CD4-positive, alpha-beta T cell treated with Interleukin-17A for 1 hour (primary cell): Measurements from ENCODE around the gene PLEKHM3.
"Not testable (repeated sequence)": the region's sequence is repeated elsewhere in the genome, so short reads cannot be mapped to it uniquely, and the experiment has no call there.

Experiments used
- DNase-seq: peaks from one replicate; pipeline ENCODE4 v3.0.0-alpha.2; 2020

PLEKHM3 gene

DNA sequence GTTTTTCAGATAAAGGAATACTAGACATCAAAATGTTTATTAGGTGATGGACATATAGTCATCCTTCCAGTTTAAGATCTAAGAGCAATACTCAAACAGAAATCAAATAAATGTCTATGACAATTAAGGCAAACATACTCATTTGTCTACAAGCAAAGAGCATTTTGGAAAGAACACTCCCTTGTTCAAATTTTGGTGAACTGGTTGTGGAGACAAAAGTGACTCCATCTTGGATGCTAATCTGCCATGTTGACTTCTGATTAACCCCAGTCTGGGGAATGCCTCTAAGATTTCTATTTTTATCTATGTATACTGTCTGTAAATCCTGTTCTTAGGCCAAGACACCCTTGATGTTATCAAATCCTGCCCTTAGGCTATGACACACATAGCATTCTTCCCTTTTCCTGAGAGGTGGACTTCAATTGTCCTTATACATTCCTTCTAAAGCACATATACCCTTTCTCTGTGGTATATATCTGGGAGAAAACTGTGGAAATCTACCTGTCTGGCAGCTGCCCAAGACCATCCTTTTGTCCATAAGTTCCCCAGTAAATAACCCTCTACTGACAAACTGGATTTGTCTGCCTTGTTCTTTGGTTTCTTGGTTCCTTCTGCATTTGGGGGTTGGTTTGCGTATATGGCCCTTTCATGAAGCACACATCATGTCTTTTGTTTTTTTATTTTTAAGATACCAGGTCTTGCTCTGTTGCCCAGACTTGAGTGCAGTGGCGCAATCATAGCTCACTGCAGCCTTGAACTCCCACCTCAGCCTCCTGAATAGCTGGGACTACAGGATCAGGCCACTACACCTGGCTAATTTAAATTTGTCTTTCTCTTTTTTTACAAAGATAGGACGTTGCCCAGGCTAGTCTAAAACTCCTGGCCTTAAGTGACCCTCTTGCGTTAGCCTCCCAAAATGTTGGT lies 12.5 kb upstream of the PLEKHM3 start:
- no peak for DNase-seq

DNA sequence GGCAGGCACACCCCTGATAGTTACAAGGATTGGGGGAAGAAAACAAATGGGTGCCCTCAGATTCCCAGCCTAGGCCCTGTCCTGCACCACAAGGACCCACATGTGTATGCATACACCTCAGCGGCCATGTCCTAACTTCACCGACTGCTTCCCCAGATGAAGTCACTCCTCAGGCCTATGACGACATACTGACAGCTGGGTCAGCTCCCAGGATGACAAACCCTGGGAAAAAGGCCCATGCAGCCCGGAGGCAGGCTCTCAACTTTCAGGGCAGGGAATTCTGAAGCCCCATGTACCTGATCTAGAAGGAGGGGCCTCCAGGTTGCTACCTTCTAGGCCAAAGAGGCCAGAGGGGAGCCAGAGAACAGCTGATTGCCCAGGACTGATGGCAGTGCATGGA lies 11.0 kb upstream of the PLEKHM3 start:
- DNase-seq = no peak

DNA sequence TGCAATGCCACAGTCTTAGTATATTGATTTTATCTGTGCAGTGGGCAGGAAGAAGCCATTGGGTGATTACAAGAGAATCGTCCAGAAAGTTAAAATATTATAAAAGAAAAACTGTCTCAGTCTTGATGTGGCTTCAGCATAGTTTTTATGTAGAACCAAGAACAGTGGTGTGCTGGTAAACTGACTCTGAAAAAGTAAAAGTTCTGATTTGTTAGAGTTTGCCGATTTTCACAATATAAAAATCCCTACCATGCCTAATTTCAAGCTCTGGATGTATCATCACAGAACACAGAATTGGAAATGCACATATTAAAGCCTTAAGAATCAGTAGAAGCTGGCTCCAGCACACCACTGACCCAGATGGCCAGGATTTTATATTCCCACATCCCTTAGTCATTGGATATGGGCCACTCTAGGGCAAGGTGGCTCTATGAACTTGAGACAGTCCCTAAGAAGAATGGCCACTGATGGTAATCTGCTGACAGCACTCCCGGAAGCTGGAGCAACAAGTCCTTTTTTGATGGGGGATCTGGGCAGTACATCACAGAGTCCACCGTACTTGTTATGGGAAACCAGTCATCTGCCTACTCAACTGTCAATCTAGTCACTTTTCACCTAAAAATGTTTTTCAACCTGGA lies 9.3 kb upstream of the PLEKHM3 start:
- DNase-seq = no peak

DNA sequence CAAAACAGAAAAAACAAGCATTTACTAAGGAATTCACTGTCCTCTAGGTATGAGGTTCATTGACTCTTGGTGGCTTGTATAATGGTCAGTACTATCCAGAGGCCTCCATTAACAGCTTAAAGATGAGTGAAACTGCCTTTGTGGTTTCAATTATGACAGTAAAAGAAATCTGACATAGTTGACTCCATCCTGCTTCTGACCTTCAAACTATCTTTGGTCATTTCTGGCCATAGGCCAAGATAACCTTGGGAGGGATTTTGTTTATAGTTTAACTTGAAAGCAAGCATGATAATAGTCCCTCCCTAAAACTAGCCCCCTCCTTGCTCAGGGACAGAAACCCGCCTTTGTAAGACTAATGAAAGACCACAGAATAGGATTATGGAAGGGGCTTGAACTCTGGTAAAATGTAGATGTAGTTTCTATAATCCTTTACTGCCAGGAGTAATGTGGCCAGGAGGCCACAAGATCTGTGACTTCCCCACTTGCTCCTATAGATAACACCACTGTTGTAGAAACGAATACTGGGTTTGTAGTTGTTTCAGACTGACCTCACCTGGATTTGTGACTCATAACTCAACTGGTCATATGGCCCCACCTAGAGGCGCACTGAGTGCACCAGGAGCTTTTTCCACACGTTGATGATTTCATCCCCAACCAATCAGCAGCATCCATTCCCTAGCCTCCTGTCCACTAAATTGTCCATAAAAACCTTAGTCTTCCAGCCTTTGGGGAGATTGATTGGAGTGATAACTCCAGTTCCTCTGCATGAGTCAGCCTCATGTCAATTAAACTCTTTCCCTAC lies 8.6 kb upstream of the PLEKHM3 start:
- DNase-seq = peak; percentile 46

DNA sequence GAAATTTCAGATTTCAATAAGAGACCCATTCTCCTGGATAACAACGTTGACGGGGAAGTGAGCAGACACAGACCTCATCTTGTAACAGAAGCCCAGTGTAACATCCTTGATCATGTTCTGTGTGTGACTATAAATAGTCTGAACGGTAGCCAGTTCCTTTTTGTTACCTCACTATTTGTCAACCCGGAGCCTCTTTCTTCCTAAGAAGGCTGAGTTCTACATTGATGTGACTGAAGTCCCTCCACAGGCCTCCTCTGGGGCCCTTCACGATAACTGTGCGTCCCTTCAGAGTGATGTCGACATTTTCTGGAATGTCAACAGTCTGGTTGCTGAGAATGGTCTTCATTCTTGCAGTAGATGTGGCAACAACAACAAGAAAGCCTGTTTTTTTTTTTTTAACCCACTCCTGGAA lies 6.3 kb upstream of the PLEKHM3 start:
- no peak for DNase-seq

DNA sequence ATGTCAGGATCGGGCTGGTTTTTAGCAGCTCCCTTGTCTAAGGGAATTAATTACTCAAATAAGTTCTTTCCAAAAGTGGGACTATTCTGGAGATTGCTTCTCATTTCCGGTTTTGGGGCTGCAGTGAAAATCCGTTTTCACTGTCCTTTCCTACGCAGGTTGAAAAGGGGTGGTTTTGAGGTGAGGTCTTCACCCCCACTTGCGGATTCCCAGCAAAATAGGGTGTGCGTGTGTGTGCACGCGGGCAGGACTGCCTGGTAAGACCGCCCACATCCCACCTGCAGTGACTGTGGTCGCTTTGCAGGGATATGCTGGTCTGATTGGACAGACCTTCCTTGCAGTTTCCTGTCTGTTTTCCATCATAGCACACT lies 472 bp upstream of the PLEKHM3 start:
- DNase-seq = peak; percentile 43

DNA sequence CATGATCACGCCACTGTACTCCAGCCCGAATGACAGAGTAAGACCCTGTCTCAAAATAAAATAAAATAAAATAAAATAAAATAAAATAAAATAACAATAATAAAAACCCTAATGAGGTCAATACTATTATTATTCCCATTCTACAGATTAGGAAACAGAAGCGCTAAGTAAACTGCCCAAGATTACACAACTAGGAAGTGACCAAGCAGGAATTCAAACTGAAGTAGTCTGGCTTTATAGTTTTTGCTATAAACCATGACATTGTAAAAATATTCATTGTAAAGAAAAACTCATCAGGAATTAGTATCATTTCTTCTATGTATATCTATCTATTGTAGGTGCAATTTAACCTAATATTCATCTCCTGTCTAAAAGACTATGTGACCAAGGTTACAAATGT lies 1.2 kb downstream of the PLEKHM3 start:
- no peak for DNase-seq

DNA sequence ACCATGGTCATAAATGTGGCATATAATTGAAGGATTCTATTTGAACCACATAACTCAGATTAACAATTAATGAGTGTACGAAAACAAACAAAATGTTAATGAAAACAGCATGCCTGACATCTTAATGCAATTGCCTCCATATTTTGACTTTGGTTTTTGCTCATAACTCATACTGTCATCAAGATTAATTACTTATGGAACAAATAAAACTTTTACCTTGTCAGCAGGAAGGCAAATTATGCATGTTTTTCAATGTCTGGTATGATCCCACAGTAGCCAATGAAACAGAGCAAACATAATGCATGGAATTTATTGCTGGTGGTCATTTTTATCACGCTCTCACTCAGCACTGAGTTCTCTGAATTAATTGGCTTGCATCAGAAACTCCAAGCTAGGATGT lies 5.1 kb downstream of the PLEKHM3 start:
- no peak for DNase-seq

DNA sequence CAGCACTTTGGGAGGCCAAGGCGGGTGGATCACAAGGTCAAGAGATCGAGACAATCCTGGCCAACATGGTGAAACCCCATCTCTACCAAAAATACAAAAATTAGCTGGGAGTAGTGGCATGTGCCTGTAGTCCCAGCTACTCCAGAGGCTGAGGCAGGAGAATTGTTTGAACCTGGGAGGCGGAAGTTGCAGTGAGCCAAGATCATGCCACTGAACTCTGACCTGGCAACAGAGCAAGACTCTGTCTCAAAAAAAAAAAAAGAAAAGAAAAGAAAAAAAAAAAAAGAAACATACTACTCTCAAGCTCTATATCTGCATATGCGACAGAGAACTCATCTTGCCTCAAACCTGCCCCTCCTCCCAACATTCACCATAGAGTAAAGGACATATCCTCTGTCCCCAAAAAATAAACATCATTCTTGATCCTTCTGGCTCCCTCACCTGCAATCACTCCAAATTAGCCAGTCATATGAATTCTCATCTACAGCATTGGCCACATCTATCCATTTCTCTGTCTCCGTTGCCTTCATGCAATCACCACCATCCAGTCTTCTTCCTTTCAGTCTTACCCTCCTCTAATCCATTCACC lies 7.1 kb downstream of the PLEKHM3 start:
- not testable (repeated sequence) for DNase-seq

DNA sequence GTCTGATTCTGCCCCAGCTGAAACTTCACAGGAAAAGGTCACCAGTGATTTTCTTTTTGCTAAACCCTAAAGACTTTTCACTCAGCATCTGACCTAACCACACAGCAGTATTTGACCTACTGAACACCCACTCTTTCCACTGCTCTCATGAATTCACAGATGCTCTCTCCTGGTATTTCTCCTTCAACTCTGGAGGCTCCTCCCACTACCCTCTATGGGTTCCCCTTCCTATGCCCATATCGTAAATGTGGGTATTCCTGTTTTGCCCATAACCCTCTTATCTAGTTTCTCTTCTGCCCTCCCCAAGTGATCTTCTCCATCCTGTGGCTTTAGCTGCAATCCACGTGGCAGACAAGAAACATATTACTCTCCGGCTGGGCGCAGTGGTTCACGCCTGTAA lies 7.6 kb downstream of the PLEKHM3 start:
- DNase-seq = no peak

DNA sequence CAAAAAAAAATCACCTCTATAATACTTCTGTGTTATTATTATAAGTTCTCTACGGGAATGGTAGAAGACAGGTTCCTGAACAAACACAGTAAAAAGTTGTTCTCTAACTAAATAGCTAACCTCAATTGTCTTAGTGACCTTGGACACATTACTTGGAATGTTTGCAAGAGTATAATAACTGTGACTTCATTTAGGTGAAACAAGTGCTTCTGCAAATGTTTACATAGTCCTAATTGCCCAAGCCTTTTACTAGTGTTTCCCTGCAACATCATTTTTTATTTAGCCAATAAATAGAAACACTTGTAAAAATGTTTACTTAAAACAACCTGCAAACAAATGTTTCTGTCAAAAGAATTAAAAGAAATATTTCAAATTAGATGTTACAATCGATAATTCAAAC lies 9.9 kb downstream of the PLEKHM3 start:
- no peak for DNase-seq

DNA sequence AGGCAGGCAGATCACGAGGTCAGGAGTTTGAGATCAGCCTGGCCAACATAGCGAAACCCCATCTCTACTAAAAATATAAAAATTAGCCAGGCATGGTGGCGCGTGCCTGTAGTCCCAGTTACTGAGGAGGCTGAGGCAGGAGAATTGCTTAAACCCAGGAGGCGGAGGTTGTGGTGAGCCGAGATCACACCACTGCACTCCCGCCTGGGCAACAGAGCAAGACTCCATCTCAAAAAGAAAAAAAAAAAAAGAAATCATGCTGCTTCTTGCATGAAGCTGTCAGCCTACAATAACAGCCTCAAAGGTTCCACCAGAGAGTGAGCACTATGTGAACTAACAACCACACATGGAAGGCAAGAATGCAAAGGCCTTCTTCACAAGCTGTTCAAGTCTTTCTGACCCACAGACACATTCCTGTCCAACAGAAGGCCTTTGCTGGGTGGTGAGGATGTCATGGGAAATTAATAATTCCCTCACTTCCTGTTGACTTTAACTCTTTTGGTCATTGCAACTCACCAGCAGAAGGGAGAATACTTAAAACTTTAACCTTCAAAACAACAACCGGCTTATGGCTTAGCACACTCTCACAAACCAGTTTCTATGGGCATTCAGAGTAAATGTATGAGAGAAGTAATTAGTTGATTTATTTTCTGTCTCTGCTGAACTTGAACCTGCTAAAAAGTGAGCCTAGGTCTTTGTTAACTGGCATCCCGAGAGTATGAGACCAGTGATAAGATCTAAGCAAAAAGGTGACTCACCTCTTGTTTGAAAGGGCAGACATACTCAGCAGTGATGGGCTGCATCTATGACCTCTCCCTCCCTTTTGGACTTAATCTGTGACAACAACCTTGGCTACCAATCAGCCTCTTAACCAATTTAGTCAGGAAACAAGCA lies 11.8 kb downstream of the PLEKHM3 start:
- no peak for DNase-seq

DNA sequence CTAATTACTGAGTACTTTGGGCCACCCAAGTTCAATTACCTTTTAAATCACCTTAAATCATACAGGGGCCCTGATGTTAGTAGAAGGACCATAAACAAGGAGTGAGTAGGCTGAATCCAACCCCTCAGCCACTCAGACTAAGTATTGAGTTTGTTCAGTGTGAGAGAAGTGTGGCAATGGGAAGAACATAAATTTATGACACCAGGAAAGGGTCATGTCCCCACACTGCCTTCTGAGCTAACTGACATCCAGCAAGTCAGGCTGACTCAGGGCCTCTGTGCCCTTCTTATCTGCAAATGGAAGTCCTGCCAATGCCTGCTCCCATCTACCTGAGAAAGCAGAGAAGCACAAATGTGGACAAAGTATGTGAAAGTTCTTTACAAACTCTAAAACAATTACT lies 12.9 kb downstream of the PLEKHM3 start:
- no peak for DNase-seq

DNA sequence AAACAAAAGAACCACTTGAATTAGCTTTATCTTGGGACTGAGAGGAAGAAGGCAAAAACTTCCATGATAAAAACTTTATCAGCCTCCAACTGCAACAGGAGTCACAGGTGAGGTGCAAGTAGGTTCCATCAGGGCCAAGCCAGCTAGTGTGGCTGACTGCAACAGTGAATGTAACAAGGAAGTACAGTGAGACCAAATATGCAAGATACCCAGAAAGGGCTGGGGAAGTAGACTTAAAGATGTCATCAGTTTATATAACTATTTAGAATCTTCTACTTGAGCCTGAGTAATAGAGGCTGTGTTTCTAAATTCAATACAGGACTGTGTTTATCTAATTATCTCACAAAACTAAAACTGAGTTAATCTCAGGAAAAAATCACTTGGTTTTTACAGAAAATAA lies 14.8 kb downstream of the PLEKHM3 start:
- no peak for DNase-seq

DNA sequence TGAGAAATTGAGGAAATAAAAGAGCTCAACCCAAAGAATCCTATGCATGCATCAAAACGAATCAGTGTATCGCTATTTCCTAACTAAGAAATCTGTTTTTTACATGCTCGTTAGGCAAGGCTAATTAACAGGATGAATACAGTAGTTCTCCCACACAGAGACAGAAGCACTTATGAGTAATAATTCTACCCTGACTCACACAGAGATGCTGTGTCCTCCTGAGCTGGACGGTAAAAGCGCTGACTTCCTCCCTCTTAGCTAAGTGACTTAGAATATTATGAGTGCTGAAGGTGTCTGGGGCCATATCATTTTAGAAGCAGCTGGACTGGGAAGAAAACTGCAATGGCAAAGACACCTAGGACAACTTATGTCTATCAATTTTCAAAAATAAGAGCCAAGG lies 18.5 kb downstream of the PLEKHM3 start:
- no peak for DNase-seq

DNA sequence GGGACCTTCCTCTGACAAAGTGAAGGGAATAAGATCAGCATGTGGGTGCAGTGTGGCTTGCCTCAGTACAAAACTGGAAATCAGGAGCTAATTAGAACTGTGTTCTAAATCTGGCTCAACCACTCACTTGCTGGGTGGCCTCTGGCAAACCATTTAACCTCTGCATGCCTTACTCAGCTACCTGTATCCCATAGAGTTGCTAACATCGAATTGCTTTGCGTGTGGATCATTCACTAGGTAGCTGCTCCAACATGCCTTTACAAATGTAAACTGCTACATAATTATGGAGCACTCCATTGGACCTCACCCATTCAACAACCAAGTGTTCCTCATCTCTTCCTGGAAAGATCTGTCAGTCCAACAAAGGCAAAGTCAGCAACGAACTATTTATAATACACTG lies 19.0 kb downstream of the PLEKHM3 start:
- no peak for DNase-seq

DNA sequence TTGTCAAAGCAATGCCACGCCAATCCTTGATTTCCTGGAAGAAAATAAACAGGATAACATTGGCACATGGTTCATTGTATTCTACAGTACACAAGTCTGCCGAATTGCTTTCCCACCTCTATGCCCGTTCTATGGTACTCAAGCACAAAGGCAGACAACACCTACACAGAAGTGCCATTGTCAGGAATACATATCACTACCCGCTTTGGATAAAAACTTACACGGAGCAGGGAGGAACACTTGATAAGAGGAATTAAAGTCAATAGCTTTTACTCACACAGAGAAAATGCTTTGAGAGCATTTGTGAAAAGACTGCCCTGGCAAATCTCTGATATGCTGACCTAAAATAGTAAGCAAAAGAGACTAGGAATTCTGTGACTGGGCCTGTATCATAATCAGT lies 23.4 kb downstream of the PLEKHM3 start:
- no peak for DNase-seq

DNA sequence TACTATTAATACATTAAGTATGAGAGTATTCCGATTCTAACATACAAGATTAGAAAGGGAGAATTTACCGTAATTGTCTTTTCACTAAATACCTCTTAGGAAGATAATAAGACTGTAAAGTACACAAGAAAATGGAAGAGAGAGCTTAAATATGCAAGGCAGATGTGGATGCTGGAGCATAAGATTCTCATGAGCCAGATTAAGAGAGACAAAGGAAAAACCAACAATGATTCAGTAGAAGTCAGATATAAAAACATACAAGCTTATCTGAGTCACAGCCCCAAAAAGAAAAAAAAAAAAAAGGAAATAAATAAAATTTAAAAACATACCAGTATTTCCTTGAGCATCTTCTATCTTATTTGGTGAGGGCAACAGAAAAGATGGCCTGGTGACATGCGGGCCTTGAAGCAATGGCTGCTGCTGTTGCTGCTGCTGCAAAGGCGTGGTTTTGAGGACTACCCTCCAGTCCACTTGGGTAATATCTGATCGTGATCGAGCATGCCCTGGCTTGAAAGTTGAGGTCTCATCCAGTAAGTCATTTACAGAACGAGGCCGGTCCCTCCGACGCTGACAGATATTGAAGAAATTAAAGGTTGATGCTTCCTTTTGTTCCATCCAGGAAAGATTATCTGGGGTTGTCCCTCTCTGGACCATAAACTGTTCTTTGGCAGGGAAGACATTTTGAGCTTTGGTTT lies 24.5 kb downstream of the PLEKHM3 start:
- no peak for DNase-seq

DNA sequence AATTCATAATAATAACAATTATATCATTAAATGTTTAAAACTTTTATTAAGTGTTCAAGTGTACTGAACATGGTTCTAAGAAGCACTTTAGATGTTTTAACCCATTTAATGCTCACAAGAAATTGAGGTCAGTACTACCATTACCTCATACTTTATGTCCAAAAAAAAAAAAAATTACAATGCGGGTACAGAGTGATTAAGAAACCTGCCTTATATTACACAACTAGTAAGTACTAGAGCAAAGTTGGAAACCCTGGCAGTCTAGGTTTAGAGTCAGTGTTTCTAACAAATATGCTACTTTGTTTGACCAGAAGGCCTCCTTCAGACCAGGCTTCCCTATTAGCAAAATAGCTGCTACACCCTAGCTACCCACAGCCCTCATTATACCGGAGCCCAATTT lies 28.5 kb downstream of the PLEKHM3 start:
- DNase-seq = no peak

DNA sequence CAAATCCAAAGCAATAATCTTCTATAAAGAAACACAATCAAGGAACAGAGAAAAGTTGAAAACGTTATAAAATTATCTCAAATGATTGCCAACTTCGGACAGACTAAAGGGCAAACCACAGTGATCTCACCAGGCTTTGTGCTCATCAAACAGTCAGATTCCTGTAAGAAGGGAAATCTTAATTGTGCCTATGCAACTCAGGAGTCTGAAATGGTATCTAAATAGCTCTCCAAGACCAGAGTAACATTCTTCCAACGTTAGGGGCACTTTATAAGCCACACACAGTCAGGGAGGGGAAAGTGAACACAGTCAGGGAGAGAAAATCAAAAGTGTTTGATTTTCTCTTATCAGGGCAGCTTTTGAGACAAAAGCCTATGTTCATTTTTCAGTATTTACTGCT lies 29.4 kb downstream of the PLEKHM3 start:
- no peak for DNase-seq

DNA sequence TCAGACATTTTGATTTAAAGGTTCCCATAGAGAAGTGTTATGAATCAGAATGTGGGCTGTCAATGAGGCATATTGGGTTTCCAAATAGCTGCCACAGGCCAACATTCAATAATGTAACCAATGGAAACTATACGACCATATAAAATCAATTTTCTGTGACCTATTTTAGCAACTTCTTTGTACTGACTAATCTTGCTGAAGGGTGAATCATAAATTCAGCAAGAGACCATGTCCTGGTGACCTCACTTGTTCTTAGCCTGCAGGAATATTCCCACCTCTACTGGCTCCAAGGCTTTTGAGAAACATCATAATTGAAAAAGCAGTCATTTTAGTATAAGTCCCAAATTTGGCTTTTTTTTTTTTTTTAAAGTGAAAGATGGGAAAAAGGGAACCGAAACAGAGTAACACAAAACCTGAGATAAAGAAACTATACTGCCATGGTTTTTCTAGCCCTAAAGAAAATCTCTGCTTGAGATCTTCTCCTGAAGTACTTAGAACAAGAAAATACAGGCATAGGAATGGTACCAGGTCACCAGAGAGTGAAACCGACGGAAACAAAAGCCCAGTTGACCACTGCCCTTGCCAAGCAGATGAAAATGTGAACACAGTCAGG lies 32.1 kb downstream of the PLEKHM3 start:
- DNase-seq = no peak
